GM12801 (cell line): Measurements from ENCODE around the gene KLHL11.

Experiments used
- TF ChIP-seq, protein P1 (sequence below): IDR thresholded peaks from one replicate; pipeline ENCODE4 v1.5.1; 2011; ENCODE audit warnings: control low read depth; ENCODE audit not compliant: insufficient read length; ENCODE audit errors: extremely low read depth

KLHL11 gene

DNA sequence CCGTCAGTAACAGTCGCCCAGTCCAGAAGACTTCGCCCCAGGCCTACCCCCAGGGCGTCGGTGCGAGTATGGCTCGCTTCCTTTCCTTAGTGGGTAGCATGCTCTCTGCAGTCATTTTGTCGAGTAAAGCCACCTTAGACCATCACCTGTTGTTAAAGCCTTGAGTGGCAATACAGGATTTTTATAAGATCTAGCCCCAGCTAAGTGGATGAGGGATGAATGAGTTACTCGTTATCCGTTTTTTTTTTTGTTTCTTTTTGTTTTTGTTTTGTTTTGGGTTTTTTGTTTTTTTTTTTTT lies 322 bp upstream of the KLHL11 start:
- TF ChIP-seq, protein P1, sequence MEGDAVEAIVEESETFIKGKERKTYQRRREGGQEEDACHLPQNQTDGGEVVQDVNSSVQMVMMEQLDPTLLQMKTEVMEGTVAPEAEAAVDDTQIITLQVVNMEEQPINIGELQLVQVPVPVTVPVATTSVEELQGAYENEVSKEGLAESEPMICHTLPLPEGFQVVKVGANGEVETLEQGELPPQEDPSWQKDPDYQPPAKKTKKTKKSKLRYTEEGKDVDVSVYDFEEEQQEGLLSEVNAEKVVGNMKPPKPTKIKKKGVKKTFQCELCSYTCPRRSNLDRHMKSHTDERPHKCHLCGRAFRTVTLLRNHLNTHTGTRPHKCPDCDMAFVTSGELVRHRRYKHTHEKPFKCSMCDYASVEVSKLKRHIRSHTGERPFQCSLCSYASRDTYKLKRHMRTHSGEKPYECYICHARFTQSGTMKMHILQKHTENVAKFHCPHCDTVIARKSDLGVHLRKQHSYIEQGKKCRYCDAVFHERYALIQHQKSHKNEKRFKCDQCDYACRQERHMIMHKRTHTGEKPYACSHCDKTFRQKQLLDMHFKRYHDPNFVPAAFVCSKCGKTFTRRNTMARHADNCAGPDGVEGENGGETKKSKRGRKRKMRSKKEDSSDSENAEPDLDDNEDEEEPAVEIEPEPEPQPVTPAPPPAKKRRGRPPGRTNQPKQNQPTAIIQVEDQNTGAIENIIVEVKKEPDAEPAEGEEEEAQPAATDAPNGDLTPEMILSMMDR: no peak

DNA sequence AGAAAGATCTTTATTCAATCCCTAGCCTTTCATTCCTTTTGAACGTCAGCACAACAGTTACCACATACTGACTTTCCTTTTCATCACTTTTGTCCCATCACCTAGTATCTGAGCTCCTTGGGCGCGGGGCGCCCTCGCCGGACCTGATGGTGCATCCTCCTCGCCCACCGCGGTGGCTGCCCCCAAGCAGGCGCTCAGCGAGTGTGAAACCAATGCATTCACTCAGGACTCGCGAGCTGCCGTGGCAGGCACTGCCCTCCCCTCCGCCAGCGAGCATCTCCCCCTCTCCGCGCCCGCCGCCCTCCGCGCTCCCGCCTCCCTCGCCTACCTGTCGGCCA lies 756 bp downstream of the KLHL11 start:
- TF ChIP-seq, protein P1: no peak

DNA sequence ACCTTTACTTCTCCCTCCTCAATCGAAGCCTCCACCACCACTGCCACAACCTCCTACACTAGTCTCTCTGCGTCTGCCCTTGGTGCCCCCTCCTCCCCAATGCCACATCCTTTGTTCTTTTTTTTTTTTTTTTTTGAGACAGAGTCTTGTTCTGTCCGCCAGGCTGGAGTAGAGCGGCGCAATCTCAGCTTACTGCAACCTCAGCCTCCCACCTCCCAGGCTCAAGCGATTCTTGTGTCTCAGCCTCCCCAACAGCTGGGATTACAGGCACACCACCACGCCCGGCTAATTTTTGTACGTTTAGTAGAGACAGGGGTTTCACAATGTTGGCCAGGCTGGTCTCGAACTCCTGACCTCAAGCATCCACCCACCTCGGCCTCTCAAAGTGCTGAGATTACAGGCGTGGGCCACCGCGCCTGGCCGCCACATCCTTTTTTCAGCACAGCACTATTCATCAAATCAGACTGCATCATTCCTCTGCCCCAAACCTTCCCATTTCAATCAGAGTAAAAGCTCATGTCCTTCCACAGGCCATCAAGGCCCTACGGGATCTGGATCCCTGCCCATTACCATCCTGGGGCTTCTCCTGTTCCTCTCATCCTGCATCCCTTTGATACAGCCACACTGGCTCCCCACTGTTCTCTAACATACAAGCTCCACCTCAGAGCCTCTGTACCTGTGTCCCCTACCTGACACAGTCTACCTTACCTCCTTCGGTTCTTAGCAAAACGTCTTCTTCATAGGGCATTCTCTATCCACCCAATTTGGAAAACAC lies 2.0 kb downstream of the KLHL11 start:
- TF ChIP-seq, protein P1: no peak

DNA sequence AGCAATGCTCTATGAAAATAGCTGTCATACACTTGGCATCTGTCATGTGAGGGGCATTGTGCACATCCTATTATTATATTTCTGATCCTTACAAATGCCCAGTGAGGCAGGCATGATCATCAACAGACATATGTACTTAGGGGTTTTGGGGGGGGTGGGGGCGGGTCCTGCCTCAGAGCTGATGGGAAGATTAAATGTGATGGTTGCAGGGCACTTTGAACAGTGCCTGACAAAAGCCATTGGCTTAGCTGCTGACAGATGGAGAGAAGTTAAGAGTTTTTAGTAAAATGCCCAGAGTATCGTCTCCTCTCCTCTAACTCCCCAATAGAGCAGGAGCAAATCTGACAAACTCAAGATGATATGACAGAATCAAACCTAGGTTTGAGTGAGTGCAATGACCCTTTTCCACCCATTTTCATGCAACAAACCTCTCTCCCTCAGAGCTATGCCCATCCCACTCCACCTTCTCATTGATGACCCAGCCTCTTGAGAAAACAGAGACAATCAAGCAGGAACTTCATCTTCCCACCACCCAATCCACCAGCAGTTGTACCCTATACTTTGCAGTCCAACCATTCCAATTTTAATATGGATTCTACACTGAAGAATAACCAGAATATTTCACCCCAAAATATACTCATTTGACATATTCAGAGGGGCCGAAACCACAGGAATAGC lies 4.8 kb downstream of the KLHL11 start:
- TF ChIP-seq, protein P1: no peak

DNA sequence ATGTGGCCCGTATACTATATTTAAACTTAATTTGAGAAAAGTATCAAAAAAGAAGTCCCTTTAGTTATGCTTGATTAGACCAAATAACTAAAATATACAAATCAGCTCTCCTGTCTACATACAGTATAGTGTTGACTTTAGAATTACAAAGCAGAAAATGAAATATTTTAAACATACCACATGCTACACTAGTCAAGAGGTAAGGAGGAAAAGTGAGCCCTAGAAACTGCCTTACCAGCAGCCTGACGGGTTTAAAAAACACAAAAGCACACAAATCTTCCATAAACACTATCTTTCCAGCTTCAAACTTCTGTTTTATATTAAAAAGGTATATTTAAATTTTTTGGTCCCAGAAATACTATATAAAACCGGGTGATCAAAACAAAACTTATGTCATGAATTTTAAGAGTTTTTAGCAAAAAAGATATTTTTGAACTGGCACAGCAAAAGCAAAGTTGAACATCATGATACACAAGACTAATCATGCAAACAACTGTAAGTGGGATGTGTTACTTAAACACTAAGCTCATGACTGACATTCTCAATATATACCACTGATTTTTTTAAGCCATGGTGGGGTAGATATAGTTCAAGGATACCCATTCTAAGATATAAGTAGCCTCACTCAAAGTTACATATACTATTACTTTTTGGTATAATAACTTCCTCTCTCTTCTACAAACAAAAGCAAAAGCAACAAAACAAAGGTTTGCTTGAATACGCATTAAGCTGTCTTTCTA lies 15.8 kb downstream of the KLHL11 start:
- TF ChIP-seq, protein P1: no peak

DNA sequence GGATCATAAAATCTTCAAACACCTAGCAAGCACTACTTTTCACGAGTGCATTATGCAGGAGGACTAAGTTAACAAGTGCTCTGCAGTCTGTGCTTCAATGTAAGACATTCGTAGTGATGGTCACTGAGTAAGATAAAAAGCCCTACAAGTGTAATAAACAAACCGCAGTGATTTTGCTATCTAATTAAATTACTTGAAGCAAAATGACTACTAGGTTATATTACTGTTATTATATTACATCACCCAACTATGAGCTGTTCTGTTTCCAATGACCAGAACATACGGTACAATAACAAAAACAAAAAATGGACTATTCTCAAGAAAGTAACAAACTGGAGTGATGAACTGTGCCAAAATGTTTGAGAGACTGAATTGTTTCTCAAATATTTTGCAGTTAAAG lies 16.4 kb downstream of the KLHL11 start:
- TF ChIP-seq, protein P1: no peak

DNA sequence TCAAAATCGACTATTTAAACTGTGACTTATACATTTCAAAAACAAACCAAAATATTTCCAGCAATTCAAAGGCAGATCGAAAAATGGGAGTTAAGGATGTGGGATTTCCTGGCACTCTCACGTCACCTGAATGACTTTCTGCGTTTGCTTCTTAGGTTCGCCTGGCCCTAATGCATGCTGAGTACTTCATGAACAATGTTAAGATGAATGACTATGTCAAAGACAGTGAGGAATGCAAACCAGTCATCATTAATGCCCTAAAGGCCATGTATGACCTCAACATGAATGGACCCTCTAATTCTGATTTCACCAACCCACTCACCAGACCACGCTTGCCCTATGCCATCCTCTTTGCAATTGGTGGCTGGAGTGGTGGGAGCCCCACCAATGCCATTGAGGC lies 20.3 kb downstream of the KLHL11 start:
- TF ChIP-seq, protein P1: no peak
